GM21737 (cell line): ENCODE measurements around the gene RASGRP4.
"Not testable (repeated sequence)": the region's sequence is repeated elsewhere in the genome, so short reads cannot be mapped to it uniquely, and the experiment has no call there.

ENCODE experiments used
- ATAC-seq: cut with Tn5 transposase; IDR thresholded peaks from one replicate; pipeline ENCODE4 v1.9.1; 2021; ENCODE audit warnings: mild to moderate bottlenecking, moderate library complexity; ENCODE audit not compliant: unreplicated experiment

RASGRP4 gene

GRCh38 chr19:38425810-38426466 is at the start of gene RASGRP4:
RASGRP4 (minus strand) TSS chr19:38426219; CDS start chr19:38426091, 128 bp downstream.
- no peak for ATAC-seq

GRCh38 chr19:38475176-38475575 is 49.2 kb upstream of the RASGRP4 start:
- no peak for ATAC-seq

GRCh38 chr19:38473201-38473600 is 47.2 kb upstream of the RASGRP4 start:
- ATAC-seq = no peak

- not testable (repeated sequence) for ATAC-seq
These were observed 46.7 kb upstream of the RASGRP4 start for GRCh38 chr19:38472725-38473124.

- ATAC-seq = no peak
These were observed 44.9 kb upstream of the RASGRP4 start for GRCh38 chr19:38470788-38471480.

- no peak for ATAC-seq
These were observed 43.1 kb upstream of the RASGRP4 start for GRCh38 chr19:38469151-38469550.

GRCh38 chr19:38467541-38468525 is 41.8 kb upstream of the RASGRP4 start:
- no peak for ATAC-seq

- ATAC-seq = no peak
These were observed 40.0 kb upstream of the RASGRP4 start for GRCh38 chr19:38466050-38466449.

GRCh38 chr19:38464421-38465082 is 38.5 kb upstream of the RASGRP4 start:
- ATAC-seq = no peak

- ATAC-seq = no peak
These were observed 37.3 kb upstream of the RASGRP4 start for GRCh38 chr19:38463365-38463764.

- ATAC-seq = no peak
These were observed 33.0 kb upstream of the RASGRP4 start for GRCh38 chr19:38458991-38459390.

GRCh38 chr19:38457690-38458405 is 31.8 kb upstream of the RASGRP4 start:
- ATAC-seq = no peak

- no peak for ATAC-seq
These were observed 31.2 kb upstream of the RASGRP4 start for GRCh38 chr19:38457202-38457601.

GRCh38 chr19:38455031-38455430 is 29.0 kb upstream of the RASGRP4 start:
- ATAC-seq = no peak

GRCh38 chr19:38453596-38453995 is 27.6 kb upstream of the RASGRP4 start:
- no peak for ATAC-seq

GRCh38 chr19:38452430-38453366 is 26.7 kb upstream of the RASGRP4 start:
- no peak for ATAC-seq

- no peak for ATAC-seq
These were observed 25.6 kb upstream of the RASGRP4 start for GRCh38 chr19:38451629-38452028.

GRCh38 chr19:38451036-38451435 is 25.0 kb upstream of the RASGRP4 start:
- no peak for ATAC-seq

GRCh38 chr19:38449518-38449917 is 23.5 kb upstream of the RASGRP4 start:
- no peak for ATAC-seq
